CD14-positive monocyte (primary cell): ENCODE measurements around the gene HNRNPM. TPM values are rescaled to one million over a fixed set of nuclear protein-coding genes. Genes with fewer than 3 reads are reported as not detected.

Experiments
- DNase-seq, 3 donors: peaks; one replicate each; pipeline ENCODE4 v3.0.0-alpha.2; 2011 to 2022
- H2AFZ ChIP-seq: 2 replicates; pipeline ENCODE4 v1.6.0; 2012; ENCODE audit warnings: mild to moderate bottlenecking, low read depth, low read length, inconsistent platforms; ENCODE audit not compliant: insufficient read depth, poor library complexity, severe bottlenecking
- H3K27ac ChIP-seq, 2 donors: 1 replicate in 1 of 2; 2 replicates in 1 of 2; pipeline ENCODE4 v1.5.1; 2012 to 2013; ENCODE audit warnings: low read length in 2 of 2, control low read depth in 1 of 2, inconsistent platforms in 1 of 2, low read depth in 1 of 2, mild to moderate bottlenecking in 1 of 2
- H3K27me3 ChIP-seq, 2 donors: one replicate each; pipeline versions ENCODE4 v1.6.0 to v1.6.1; 2011 to 2013; ENCODE audit warnings: low read length in 2 of 2; ENCODE audit not compliant: control insufficient read depth in 2 of 2, insufficient read depth in 2 of 2
- H3K36me3 ChIP-seq, 2 donors: replicated peaks in 1 of 2; 1 replicate in 1 of 2; 2 replicates in 1 of 2; pipeline versions ENCODE4 v1.5.1 to v1.6.1; 2012 to 2013; ENCODE audit warnings: low read length in 2 of 2, control low read depth in 1 of 2, inconsistent platforms in 1 of 2, mild to moderate bottlenecking in 1 of 2; ENCODE audit not compliant: insufficient read depth in 2 of 2, control insufficient read depth in 1 of 2
- H3K4me1 ChIP-seq, 2 donors: 1 replicate in 1 of 2; 2 replicates in 1 of 2; pipeline versions ENCODE4 v1.5.1 to v1.6.1; 2012 to 2013; ENCODE audit warnings: low read length in 2 of 2, control low read depth in 1 of 2, inconsistent platforms in 1 of 2, mild to moderate bottlenecking in 1 of 2, moderate library complexity in 1 of 2; ENCODE audit not compliant: insufficient read depth in 2 of 2, control insufficient read depth in 1 of 2
- H3K4me2 ChIP-seq: replicated peaks from 2 replicates; pipeline ENCODE3; 2012; ENCODE audit warnings: low read length, moderate library complexity, mild to moderate bottlenecking; ENCODE audit not compliant: poor library complexity, severe bottlenecking; ENCODE audit errors: extremely low read depth
- H3K4me3 ChIP-seq, 3 experiments: fragments of 200-600 bp in 1 of 3; sonication (generic) in 1 of 3; replicated peaks in 1 of 3; 1 replicate in 2 of 3; 2 replicates in 1 of 3; pipeline ENCODE4 v1.5.1; 2011 to 2013; ENCODE audit warnings: low read length in 3 of 3, mild to moderate bottlenecking in 3 of 3, control low read depth in 2 of 3, low read depth in 2 of 3, inconsistent platforms in 1 of 3, moderate library complexity in 1 of 3
- H3K79me2 ChIP-seq: 2 replicates; pipeline ENCODE4 v1.6.0; 2012; ENCODE audit warnings: mild to moderate bottlenecking, control low read depth, inconsistent platforms, low read length, moderate library complexity; ENCODE audit not compliant: insufficient read depth
- H3K9ac ChIP-seq: 2 replicates; pipeline ENCODE4 v1.6.0; 2017; ENCODE audit warnings: low read length, mild to moderate bottlenecking; ENCODE audit not compliant: insufficient read depth, poor library complexity, severe bottlenecking
- H3K9me3 ChIP-seq, 2 donors: replicated peaks in 1 of 2; 1 replicate in 1 of 2; 2 replicates in 1 of 2; pipeline versions ENCODE4 v1.5.1 to v1.6.1; 2012 to 2013; ENCODE audit warnings: low read length in 2 of 2, control low read depth in 1 of 2; ENCODE audit not compliant: control insufficient read depth in 1 of 2, insufficient read depth in 1 of 2
- H4K20me1 ChIP-seq: 2 replicates; pipeline ENCODE4 v1.6.0; 2012; ENCODE audit warnings: mild to moderate bottlenecking, low read length, control low read depth, moderate library complexity; ENCODE audit not compliant: insufficient read depth
- H3K27ac Mint-ChIP-seq, 7 donors: one replicate each; pipeline ENCODE4 v1.8.0; 2020; ENCODE audit warnings: mild to moderate bottlenecking in 7 of 7, mixed read lengths in 7 of 7, moderate library complexity in 6 of 7, inconsistent platforms in 2 of 7
- H3K27me3 Mint-ChIP-seq, 3 donors: one replicate each; pipeline ENCODE4 v1.8.0; 2021 to 2022; ENCODE audit warnings: low read depth in 3 of 3, mild to moderate bottlenecking in 3 of 3, mixed read lengths in 3 of 3, moderate library complexity in 3 of 3, inconsistent platforms in 1 of 3
- H3K36me3 Mint-ChIP-seq, 2 donors: one replicate each; pipeline ENCODE4 v1.8.0; 2020; ENCODE audit warnings: mixed read lengths in 2 of 2, inconsistent platforms in 1 of 2, mild to moderate bottlenecking in 1 of 2
- H3K4me1 Mint-ChIP-seq: one replicate; pipeline ENCODE4 v1.8.0; 2020; ENCODE audit warnings: mild to moderate bottlenecking, mixed read lengths
- H3K4me3 Mint-ChIP-seq, 2 donors: one replicate each; pipeline ENCODE4 v1.8.0; 2020; ENCODE audit warnings: mild to moderate bottlenecking in 2 of 2, mixed read lengths in 2 of 2, moderate library complexity in 1 of 2
- H3K9me3 Mint-ChIP-seq, 7 donors: one replicate each; pipeline ENCODE4 v1.8.0; 2020 to 2022; ENCODE audit warnings: mixed read lengths in 7 of 7, mild to moderate bottlenecking in 6 of 7, moderate library complexity in 6 of 7, inconsistent platforms in 2 of 7
- WGBS: methylation state at CpG from one replicate; pipeline ENCODE4 v1.1.5; 2013; ENCODE audit warnings: missing lambda C conversion rate; ENCODE audit not compliant: insufficient coverage; 5-methylcytosine and 5-hydroxymethylcytosine counted together
- intact Hi-C, 2 donors: fragments of 100-400 bp; cut with micrococcal nuclease; formaldehyde crosslinking; loops; one replicate each; pipeline versions ENCODE4 v1.15.0 to v1.15.1; 2023
- polyA plus RNA-seq, 3 donors: library from polyadenylated mRNA; depleted of rRNA in 1 of 3; unstranded in 2 of 3; stranded (reverse) in 1 of 3; fragments of 300-500 nt in 2 of 3; fragments of >200 nt in 1 of 3; fragmentation: Illumina TruSeq in 2 of 3; gene quantifications; 1 replicate in 2 of 3; 2 replicates in 1 of 3; pipeline ENCODE4 v1.2.3, GENCODE V29; 2012 to 2021
- TF ChIP-seq, protein P1 (sequence below): fragments of 200-600 bp; IDR thresholded peaks from one replicate; pipeline ENCODE4 v1.8.0; 2022; ENCODE audit warnings: antibody characterized with exemption, mild to moderate bottlenecking

Gene HNRNPM
- polyA plus RNA-seq, 3 donors: 77.0 to 121 (median 116) TPM

DNA sequence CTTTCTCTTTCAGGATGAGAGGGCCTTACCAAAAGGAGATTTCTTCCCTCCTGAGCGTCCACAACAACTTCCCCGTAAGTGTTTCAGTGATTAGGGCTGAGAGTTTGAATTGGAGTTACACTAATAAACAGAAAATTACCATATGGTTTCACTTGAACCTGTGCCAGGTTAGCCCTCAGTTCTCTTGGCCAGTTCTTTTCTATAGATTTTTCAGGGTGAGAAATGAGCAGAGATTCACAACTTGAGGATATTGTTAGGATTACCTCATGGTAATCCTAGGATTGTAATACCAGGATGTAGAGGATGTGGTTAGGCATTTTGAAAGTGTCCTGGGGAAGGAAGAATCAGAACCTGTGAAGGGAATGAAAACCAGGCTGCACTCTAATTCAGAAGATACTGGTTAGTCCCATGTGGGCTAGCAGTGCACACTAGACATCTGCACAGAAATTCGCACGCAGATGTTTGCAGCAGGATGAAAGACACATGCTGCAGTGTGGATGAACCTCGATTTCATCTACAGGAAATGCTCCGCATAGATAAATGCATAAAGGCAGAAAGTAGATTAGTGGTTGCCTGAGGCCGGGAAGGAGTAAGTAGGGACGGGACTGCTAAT lies 24.1 kb downstream of the HNRNPM start:
- peaks cover 85 to 98% of the 10 kb centered on the region in 2 donors for H3K36me3 Mint-ChIP-seq
- intact Hi-C loops: no loop called here
- no peak for DNase-seq
- Histone ChIP-seq H3K36me3 (peaks cover 78 to 97% of the 10 kb centered on the region in 2 donors), H3K4me3 (no peak overlapping the region), H3K4me2 (no peak overlapping the region), H3K4me1 (peaks cover 16 to 25% of the 10 kb centered on the region in 2 donors), H3K9ac (no peak overlapping the region), H4K20me1 (peaks cover 93% of the 10 kb centered on the region), H2AFZ (no peak overlapping the region), H3K79me2 (peaks cover 85% of the 10 kb centered on the region), H3K9me3 (no peaks in the 10 kb centered on the region), H3K27ac (peak overlapping the region in 1 of 2 donors; percentile 27), H3K27me3 (no peaks in the 10 kb centered on the region)
- TF ChIP-seq, protein P1, sequence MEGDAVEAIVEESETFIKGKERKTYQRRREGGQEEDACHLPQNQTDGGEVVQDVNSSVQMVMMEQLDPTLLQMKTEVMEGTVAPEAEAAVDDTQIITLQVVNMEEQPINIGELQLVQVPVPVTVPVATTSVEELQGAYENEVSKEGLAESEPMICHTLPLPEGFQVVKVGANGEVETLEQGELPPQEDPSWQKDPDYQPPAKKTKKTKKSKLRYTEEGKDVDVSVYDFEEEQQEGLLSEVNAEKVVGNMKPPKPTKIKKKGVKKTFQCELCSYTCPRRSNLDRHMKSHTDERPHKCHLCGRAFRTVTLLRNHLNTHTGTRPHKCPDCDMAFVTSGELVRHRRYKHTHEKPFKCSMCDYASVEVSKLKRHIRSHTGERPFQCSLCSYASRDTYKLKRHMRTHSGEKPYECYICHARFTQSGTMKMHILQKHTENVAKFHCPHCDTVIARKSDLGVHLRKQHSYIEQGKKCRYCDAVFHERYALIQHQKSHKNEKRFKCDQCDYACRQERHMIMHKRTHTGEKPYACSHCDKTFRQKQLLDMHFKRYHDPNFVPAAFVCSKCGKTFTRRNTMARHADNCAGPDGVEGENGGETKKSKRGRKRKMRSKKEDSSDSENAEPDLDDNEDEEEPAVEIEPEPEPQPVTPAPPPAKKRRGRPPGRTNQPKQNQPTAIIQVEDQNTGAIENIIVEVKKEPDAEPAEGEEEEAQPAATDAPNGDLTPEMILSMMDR: no peak
- H3K4me1 Mint-ChIP-seq: peaks cover 30% of the 10 kb centered on the region
- peak overlapping the region in 2 of 7 donors; percentile 12 to 61 for H3K27ac Mint-ChIP-seq
- 98% methylated on average over 4 of the region's 8 CpGs for WGBS
- H3K9me3 Mint-ChIP-seq: no peaks in the 10 kb centered on the region
- H3K4me3 Mint-ChIP-seq: no peak overlapping the region
- peaks cover 0 to 4% (median 0%) of the 10 kb centered on the region in 3 donors for H3K27me3 Mint-ChIP-seq

DNA sequence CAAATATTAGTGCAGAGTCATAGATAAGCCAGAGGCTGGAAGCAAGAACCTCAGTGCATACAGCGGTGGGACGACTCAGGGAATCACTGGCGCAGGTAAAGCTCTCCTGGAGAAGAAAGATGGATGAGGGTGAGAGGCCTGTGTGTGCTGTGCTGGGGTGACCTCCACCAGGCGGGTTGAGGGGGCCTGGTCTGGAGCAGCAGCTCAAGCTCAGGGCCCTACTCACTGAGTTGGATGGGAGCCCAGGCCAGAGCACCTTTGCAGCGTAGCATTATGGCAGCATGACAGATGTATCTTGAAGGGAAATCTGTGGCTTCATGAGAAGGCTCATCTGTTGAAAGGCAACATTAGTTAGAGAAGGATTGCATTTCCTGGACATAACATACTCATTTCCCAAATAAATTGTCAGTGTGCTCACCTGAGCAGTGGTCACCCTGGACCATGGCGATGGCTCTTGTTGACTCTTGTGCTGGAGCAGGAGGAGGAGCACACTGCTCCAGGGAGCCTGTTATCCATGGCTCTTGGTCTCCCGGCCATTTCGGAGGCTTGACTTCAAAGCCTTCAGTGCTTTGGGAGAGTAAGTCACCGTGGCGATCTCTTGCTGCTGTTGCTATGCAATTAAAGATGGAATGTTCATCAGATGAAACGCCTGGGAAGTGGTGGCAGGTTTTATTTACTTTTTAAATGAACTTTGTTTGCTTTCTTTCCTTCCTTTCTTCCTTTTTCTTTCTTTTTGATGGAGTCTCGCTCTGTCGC lies 25.0 kb downstream of the HNRNPM start:
- Mint-ChIP-seq H3K9me3 (no peaks in the 10 kb centered on the region), H3K4me3 (no peak overlapping the region), H3K27me3 (peaks cover 0 to 2% (median 0%) of the 10 kb centered on the region in 3 donors), H3K36me3 (peaks cover 85 to 98% of the 10 kb centered on the region in 2 donors), H3K4me1 (peaks cover 37% of the 10 kb centered on the region), H3K27ac (peak overlapping the region in 4 of 7 donors; percentile 16 to 66 (median 36))
- no peak overlapping the region for H2AFZ ChIP-seq
- TF ChIP-seq, protein P1: no peak
- DNase-seq: no peak
- H3K27ac ChIP-seq: peak overlapping the region in 1 of 2 donors; percentile 27
- no peak overlapping the region for H3K9ac ChIP-seq
- H3K9me3 ChIP-seq: no peaks in the 10 kb centered on the region
- WGBS: 90% methylated on average over 6 of the region's 13 CpGs
- H3K4me1 ChIP-seq: peaks cover 24 to 31% of the 10 kb centered on the region in 2 donors
- peaks cover 75 to 97% of the 10 kb centered on the region in 2 donors for H3K36me3 ChIP-seq
- peaks cover 84% of the 10 kb centered on the region for H3K79me2 ChIP-seq
- no peak overlapping the region for H3K4me2 ChIP-seq
- no peaks in the 10 kb centered on the region for H3K27me3 ChIP-seq
- H3K4me3 ChIP-seq: no peak overlapping the region
- intact Hi-C loops: loop anchor here (5.0 kb wide), 1 partner anchor 38 kb away; no protein-coding TSS in a partner anchor
- H4K20me1 ChIP-seq: peaks cover 92% of the 10 kb centered on the region
